ENCODE measurements around the gene FKBP14. TPM values are rescaled to one million over a fixed set of nuclear protein-coding genes. Genes with fewer than 3 reads are reported as not detected.
A peak's percentile ranks its signal among the peaks of the same experiment; 100 is the strongest.
"Not testable (repeated sequence)": the region's sequence is repeated elsewhere in the genome, so short reads cannot be mapped to it uniquely, and the experiment has no call there.

FKBP14 gene
- total and polyA plus RNA-seq, 2 experiments from 2014 or later: 11.8 to 12.9 TPM

DNA sequence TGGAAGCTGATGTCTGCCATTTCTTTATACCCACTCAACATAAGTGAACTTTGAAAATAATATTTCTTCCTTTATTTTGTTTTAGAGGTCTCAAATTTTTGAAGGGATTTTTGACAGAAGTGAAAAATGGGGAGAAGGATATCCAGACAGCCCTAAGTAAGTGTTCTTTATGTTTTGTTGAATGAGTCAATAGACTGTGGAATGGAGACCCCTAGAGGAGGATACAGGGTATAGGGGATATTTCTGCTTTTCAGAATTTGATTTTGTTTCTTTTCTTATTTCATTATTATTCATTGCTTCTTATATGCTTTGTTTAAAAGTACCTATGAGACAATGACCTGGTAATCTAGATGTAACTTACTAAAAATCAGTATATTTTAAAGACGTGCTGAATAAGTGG, 36.1 kb upstream of the FKBP14 start:
- Mint-ChIP-seq H3K9me3 (no peaks in the 10 kb centered on the region), H3K36me3 (ENCODE audit: low read depth) (peaks cover 40% of the 10 kb centered on the region)
- H3K36me3 ChIP-seq (ENCODE audit: insufficient read depth): peaks cover 11% of the 10 kb centered on the region

DNA sequence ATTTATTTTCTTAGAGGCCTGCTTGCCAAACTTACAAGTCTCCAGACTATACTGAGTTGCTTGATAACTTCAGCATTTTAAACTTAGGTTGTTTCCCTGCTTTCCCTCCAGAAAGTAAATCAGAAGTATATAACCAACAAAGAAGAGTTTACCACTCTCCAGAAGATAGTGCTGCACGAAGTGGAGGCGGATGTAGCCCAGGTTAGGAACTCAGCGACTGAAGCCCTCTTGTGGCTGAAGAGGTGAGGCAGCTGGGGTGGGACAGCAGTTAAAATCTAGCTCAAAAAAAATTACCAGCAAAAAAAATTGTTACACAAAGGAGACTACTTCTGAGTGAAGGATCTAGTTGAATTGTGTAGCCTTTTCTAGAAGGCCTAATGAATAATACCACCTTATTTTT, 35.3 kb upstream of the FKBP14 start:
- H3K9me2 ChIP-seq (ENCODE audit: insufficient read depth); H3K4me1 Mint-ChIP-seq; H3K27me3 Mint-ChIP-seq (ENCODE audit: insufficient read depth, low read depth, poor library complexity); H3K27ac ChIP-seq (ENCODE audit: low read depth); H3F3A ChIP-seq (replicated peaks; ENCODE audit: low read depth); H3K4me3 Mint-ChIP-seq; H3K27me3 ChIP-seq (ENCODE audit: insufficient read depth); H4K20me1 ChIP-seq (replicated peaks; ENCODE audit: insufficient read depth); H2AFZ ChIP-seq; H3K79me2 ChIP-seq (replicated peaks; ENCODE audit: insufficient read depth); H3K4me3 ChIP-seq; H3K4me1 ChIP-seq (ENCODE audit: insufficient read depth); H3K4me2 ChIP-seq; H3K27ac Mint-ChIP-seq; H3K9me3 Mint-ChIP-seq: not testable (repeated sequence)
- DNase-seq (ENCODE audit: low spot score) (peak; percentile 34), ATAC-seq (peak; percentile 98)
- peaks cover 14% of the 10 kb centered on the region for H3K36me3 ChIP-seq (ENCODE audit: insufficient read depth)
- peaks cover 48% of the 10 kb centered on the region for H3K36me3 Mint-ChIP-seq (ENCODE audit: low read depth)
- peak; percentile 56 to 77 for TF ChIP-seq CTCF (conservative IDR thresholded peaks at IDR 0.05; ENCODE audit: low read depth in 2 of 2)

More for the DNA sequence above, 36.1 kb upstream of the FKBP14 start:
- no peak overlapping the region for H3K4me3 Mint-ChIP-seq
- no peak overlapping the region for H3K27ac Mint-ChIP-seq
- H4K20me1 ChIP-seq (replicated peaks; ENCODE audit: insufficient read depth): no peaks in the 10 kb centered on the region
- peaks cover 4% of the 10 kb centered on the region for H3K27me3 Mint-ChIP-seq (ENCODE audit: insufficient read depth, low read depth, poor library complexity)
- H3K27me3 ChIP-seq (ENCODE audit: insufficient read depth): no peaks in the 10 kb centered on the region
- ATAC-seq (peak; percentile 80), DNase-seq (ENCODE audit: low spot score) (peak; percentile 51)
- no peaks in the 10 kb centered on the region for H3K9me2 ChIP-seq (ENCODE audit: insufficient read depth)
- no peak overlapping the region for H3K4me3 ChIP-seq
- TF ChIP-seq EZH2 (IDR thresholded peaks at IDR 0.05; ENCODE audit: low read depth, unreplicated experiment) (no peak), CTCF (conservative IDR thresholded peaks at IDR 0.05; ENCODE audit: low read depth in 2 of 2) (peak; percentile 56 to 80), STAT1 (IDR thresholded peaks at IDR 0.05; ENCODE audit: unreplicated experiment) (no peak)
- no peaks in the 10 kb centered on the region for H3F3A ChIP-seq (replicated peaks; ENCODE audit: low read depth)
- no peak overlapping the region for H2AFZ ChIP-seq
- H3K27ac ChIP-seq (ENCODE audit: low read depth): no peak overlapping the region
- H3K4me2 ChIP-seq: no peak overlapping the region
- no peaks in the 10 kb centered on the region for H3K4me1 ChIP-seq (ENCODE audit: insufficient read depth)
- H3K79me2 ChIP-seq (replicated peaks; ENCODE audit: insufficient read depth): no peaks in the 10 kb centered on the region
- no peaks in the 10 kb centered on the region for H3K4me1 Mint-ChIP-seq

GRCh38 chr7:30057741-30058140, 31.2 kb upstream of the FKBP14 start:
- peaks cover 2% of the 10 kb centered on the region for H3K27me3 Mint-ChIP-seq (ENCODE audit: insufficient read depth, low read depth, poor library complexity)
- no peak overlapping the region for H3K27ac Mint-ChIP-seq
- DNase-seq (ENCODE audit: low spot score): no peak
- TF ChIP-seq ZNF114 (CRISPR knock-in tag; IDR thresholded peaks at IDR 0.05) (no peak), ZNF462 (CRISPR knock-in tag; IDR thresholded peaks at IDR 0.05) (no peak), CREB1 (CRISPR knock-in tag; IDR thresholded peaks at IDR 0.05; ENCODE audit: low read depth) (no peak), JUNB (IDR thresholded peaks at IDR 0.05; ENCODE audit: unreplicated experiment) (no peak)
- H3K36me3 Mint-ChIP-seq (ENCODE audit: low read depth): peaks cover 66% of the 10 kb centered on the region
- H3K4me2 ChIP-seq: no peak overlapping the region
- peaks cover 29% of the 10 kb centered on the region for H3K36me3 ChIP-seq (ENCODE audit: insufficient read depth)
- no peak overlapping the region for H2AFZ ChIP-seq
- no peaks in the 10 kb centered on the region for H3K79me2 ChIP-seq (replicated peaks; ENCODE audit: insufficient read depth)
- H3K9me3 Mint-ChIP-seq: no peaks in the 10 kb centered on the region; the same call in 2 of the 3 replicates
- H3K4me3 ChIP-seq: no peak overlapping the region
- H4K20me1 ChIP-seq (replicated peaks; ENCODE audit: insufficient read depth): no peaks in the 10 kb centered on the region; the same call in 1 of the 2 replicates
- no peaks in the 10 kb centered on the region for H3F3A ChIP-seq (replicated peaks; ENCODE audit: low read depth)
- H3K9me2 ChIP-seq (ENCODE audit: insufficient read depth): no peaks in the 10 kb centered on the region
- no peak overlapping the region for H3K4me3 Mint-ChIP-seq
- H3K4me1 Mint-ChIP-seq: no peaks in the 10 kb centered on the region
- H3K27me3 ChIP-seq (ENCODE audit: insufficient read depth): no peaks in the 10 kb centered on the region
- no peak overlapping the region for H3K27ac ChIP-seq (ENCODE audit: low read depth)
- no peaks in the 10 kb centered on the region for H3K4me1 ChIP-seq (ENCODE audit: insufficient read depth)
- ATAC-seq: no peak
